Measurements from ENCODE around the gene LRG1.
A peak's percentile ranks its signal among the peaks of the same experiment; 100 is the strongest.

Gene LRG1, protein sequence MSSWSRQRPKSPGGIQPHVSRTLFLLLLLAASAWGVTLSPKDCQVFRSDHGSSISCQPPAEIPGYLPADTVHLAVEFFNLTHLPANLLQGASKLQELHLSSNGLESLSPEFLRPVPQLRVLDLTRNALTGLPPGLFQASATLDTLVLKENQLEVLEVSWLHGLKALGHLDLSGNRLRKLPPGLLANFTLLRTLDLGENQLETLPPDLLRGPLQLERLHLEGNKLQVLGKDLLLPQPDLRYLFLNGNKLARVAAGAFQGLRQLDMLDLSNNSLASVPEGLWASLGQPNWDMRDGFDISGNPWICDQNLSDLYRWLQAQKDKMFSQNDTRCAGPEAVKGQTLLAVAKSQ

DNA sequence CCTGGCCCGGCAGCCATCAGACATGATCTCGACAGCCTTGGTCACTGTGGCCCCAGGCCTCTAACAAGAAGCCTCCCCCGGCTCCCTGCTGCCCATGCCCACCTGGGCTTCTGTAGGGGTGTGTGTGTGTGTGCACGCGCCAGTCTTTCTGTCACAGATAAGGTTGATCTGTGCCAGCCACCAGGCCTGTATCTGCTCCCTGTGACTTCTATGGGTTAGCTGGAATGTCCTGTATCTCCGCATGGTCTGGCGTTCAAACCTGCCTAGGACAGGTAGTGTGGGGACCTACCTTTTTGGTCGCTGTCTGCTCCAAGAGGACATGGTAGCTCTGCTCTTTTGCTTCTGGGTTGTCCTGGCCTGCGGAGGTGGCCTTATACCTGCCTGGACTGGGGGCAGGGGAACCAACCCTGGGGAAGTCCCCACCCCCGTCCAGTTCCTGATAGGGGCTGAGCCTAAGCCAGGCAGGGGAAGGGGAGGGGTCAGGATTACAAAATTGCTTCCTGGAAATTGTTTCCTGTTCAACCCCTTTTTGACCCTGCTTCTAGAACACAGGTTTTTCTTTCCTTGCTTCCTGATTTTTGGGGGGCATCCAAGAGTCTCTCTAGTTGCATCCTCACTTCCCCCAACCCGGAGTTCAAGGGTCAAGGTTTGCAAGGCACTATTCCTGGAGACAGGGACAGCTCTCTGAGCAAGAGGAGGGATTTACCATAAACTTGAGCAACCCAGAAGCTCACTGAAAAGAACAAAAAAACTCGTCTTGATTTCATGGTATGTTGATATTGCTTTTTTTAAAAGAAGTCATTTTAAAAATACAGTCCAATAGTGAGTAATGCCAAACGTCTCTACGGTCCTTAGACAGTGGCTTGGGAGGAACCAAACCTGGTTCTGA is at the start of gene LRG1:
LRG1 (minus strand) TSS at position 344 of the 889 bp plus-strand sequence; CDS start at position 321, 23 bp downstream.
- peak; percentile 35 for DNase-seq

DNA sequence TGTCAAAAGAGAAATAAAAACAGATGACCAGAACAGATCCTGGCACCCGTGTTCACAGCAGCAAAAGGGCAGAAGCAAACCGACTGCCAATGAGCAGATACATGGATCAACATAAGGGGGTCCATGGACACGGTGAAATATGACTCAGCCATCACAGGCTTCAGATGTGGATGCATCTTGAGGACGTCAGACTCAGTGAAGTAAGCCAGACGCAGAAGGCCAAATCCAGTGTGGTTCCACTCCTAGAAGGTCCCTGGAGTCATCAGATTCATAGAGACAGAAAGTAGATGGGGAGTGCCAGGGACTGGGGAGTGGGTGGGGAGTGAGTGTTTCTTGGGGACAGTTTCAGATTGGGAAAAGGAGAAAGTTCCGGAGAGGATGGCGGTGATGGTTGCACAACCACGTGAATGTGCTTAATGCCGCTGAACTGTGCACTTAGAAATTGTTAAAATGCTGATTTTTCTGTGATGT is 48.5 kb upstream of the LRG1 start:
- DNase-seq, result no peak

DNA sequence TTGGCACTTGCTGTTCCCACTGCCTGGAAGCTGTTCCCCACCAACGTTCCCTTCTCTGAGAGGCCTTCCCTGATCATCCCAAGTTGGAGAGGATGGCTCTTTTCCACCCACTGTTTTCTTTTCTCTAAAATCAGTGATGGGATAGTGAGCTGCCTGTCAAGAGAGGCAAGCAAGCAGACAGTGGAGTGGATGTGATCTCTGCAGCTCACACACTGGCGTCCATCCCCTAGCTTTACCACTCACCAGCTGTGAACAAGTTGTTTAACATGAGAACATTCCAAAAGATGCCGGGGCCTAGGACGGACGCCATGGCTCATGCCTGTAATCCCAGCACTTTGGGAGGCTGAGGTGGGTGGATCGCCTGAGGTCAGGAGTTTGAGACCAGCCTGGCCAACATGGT is 47.7 kb upstream of the LRG1 start:
- DNase-seq, result no peak

DNA sequence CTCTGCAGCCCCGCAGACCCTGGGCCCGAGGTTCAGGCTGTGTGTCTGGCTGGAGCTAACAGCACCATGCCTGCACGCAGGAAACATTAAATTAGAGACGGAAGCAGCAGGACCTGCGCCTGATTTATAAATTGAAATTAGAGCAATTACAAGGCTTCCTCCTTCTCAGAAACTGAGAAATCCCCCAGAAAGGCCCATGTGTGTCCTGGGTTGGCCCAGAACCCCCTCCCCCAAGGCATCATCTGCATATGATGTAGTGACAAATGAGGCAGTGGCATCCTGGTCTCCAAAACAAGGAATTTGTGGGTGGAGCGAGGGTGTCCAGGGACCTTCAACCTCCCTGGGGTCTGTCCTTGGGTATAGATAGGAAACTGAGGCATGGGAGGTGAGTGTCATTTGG is 46.9 kb upstream of the LRG1 start:
- no peak for DNase-seq

DNA sequence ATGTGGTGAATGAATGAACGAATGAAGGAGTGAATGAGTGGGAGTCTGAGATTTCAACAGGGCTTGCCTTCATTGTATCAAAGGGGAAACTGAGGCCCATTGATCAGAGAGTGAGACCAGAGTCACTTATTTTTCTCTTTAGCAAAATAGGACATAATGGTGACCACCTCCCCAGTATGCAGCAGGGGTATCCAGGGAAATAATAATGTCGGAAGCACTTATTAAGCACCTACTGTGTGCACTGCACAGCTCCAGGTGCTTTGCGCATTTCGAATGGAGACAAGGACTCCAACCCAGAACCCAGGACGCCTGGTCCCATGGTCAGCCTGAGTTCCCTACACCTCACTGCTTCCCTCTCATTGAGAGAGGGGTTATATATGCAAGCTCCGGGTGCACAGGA is 46.4 kb upstream of the LRG1 start:
- DNase-seq, result no peak

DNA sequence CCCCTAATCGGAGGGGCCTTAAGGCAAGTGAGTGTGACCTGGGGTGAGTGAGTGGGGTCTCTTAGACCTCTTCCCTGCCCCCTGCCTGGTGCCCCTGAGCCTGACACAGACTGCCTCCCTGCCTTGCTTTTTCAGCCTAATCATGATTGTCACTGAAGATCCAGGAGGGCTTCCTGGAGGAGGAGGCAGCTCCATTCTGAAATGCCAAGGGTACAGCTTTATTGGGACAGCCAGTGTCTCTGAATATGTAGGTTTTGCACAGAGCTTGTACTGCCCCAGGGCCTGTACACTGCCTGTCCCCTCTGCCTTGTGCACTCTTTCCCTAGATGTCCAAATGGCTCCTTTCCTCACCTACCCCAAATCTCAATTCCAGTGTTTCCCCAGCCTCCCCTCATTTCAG is 45.7 kb upstream of the LRG1 start:
- no peak for DNase-seq

DNA sequence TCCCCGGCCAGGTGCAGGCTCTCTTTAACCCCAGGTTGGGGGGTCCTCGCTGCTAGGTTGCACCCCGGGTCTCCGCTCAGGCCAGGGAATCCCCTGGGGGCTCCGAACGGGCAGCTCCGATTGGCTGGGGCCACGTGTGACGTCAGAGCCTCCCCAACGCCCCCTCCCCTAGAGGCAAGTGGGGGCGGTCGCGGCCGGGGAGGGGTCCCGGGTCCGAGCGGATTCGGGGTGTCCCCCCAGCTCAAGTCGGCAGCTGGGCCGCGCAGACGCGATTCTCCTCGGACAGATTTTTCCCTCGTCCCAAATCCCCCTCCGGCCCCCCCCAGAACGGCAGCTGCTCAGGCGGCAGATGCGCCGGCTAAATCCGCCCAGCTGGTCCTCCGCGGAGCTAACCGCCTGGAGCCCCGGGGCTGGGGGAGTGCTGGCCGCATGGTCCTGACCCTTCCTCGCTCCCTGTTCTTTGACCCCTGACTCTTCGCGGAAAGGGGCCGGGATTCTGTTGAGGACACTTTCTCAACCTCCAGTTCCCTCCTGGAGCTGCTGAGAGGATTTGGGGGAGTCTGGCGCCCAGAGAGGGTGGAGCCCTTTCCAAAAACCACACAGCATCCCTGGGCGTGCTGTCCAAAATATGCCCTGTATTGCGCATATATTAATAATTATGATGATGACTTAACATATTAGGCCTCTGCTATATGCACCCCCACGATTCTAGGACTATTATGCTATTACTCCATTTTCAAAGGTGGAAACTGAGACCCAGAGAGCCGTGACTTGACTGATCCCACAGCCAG is 45.0 kb upstream of the LRG1 start:
- no peak for DNase-seq

DNA sequence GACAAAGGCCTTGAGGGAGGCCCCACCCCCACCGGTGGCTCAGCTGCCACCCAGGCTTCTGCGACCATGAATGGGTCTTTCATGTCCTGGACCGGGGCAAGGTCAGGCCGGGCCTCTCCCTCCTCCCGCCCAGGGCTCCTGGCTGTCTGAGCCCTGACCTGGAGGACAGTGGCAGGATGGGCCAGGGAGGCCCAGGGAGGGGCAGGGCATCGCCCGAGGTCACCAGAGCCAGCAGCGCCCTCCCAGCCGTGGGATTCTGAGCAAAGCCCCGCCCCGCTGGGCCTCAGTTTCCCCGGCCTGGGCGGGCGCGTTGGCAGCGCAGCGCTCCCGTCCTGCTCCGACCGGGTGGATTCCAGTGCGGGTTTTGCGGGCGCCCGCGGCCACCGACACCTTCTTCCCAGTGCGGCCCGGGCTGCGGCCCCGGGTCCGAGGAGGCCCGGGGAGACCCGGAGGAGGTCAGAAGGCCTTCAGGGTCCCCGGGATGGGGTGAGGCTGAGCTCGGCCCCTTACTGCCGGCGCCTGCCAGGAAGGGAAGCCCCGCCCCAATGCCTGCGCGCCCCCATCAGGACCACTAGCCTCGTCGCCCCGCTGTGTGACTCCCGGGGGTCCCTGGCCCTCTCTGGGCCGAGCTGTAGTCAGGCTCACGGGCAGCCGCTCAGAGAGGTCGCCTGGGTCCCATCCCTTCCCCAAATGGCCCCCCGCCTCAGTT is 44.3 kb upstream of the LRG1 start:
- DNase-seq, result no peak

DNA sequence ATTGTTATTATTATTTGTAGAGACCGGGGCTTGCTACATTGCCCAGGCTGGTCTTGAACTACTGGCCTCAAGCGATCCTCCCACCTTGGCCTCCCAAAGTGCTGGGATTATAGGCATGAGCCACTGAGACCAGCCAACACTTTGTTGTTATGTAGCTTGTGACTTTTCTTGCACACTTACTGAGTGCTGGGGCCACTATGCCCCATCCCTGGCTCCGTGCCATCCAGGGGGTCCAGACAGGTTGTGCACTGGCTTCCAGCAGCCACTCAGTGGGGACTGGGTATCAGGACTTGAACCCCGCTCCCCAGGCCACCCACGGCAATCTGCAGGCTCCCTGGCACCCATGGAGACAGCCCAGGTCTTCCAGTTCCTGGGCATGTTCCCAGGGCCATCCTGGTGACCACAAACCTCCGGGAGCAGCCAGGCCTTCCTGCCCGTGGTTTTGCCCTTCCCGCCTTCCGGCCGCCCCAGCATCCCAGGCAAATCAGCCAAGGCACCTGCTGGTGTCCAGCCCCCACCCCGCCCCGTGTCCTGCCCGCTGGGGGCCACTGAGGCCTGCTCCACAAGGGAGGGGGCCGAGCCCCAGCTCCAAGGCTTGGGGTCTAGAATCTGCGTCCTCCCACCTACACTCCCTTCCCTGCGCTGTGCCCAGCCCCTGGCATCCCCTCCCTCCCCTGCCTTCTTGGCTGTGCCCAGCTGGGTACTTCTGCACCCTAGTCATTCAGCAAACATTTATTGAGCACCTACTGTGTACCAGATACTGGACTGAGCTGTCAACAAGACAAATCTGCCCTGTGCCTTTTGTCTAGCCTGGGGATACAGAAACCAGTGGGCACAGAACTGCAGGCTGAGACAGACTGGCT is 43.4 kb upstream of the LRG1 start:
- DNase-seq, result no peak

DNA sequence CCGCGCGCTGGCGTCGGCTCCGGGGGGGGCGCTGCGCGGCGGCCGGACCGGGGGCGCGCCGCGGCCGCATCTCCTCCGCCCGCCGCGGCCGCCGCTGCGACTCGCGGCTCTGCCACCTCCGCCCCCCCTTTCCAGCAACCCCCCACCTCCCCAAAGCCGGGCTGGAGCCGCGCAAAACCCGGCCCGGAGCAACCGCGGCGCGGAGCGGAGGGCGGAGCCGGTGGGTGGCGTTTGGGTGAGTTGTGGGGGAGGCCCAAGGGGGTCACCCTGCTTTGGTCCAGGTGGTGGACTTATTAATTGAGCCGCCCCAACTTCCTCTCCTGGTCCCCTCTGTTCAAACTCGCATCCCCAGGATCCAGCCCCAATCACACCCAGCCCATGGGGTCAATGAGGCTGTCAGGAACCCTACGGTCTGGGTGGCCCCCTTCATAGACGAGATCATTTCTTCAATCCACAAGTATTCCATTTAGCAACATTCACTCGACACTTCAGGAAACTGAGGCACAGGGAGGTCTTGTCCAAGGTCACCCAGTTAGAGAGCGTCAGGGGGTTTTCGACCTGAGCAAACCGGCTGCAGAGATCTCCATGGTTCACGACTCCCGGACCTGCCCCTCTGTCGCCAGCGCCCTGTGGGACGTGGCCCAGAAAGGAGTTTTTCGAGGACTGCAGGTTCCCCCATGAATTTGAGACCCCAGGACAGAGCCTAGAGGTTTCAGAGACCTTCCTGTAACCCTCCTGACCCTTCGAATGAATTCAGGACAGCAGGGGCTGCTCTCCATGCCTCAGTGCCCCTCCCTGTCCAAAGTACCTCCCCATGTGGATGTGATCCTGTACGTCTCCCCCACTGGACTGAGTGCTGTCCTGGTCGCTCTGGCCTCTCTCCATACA is 42.1 kb upstream of the LRG1 start:
- no peak for DNase-seq

DNA sequence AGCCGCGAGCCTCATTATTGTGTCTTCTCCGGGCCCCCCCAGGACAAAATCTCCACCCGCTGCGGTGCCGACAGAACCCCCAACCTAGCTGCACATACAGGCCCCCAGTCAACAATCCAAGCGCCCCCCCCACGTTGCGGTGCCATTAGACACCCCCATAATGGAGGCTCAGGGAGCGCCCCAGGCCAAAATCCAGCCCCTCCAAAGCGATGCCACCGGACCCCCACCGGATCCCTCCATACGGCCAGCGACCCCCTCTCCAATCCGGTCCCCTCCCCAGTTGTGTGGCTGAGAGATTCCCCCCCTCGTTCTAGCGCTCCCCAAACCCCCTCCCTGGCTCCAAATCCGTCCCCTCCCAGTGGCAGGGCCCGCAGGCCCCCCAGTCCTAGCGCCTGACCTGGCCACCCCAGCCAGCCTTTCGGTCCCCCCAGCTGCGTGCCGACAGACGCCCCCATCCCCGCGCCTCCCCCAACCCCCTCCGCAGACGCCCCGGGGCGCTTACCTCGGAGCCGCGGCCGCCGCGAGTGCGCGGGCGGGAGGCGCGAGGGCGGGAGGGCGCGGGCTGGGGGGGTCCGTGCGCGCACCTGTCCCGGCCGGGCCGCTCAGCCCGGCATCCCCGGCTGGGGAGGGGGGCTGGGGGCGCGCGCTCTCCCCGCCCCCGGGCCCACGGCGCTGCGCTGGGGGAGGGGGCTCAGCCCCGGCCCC is 41.3 kb upstream of the LRG1 start:
- no peak for DNase-seq

DNA sequence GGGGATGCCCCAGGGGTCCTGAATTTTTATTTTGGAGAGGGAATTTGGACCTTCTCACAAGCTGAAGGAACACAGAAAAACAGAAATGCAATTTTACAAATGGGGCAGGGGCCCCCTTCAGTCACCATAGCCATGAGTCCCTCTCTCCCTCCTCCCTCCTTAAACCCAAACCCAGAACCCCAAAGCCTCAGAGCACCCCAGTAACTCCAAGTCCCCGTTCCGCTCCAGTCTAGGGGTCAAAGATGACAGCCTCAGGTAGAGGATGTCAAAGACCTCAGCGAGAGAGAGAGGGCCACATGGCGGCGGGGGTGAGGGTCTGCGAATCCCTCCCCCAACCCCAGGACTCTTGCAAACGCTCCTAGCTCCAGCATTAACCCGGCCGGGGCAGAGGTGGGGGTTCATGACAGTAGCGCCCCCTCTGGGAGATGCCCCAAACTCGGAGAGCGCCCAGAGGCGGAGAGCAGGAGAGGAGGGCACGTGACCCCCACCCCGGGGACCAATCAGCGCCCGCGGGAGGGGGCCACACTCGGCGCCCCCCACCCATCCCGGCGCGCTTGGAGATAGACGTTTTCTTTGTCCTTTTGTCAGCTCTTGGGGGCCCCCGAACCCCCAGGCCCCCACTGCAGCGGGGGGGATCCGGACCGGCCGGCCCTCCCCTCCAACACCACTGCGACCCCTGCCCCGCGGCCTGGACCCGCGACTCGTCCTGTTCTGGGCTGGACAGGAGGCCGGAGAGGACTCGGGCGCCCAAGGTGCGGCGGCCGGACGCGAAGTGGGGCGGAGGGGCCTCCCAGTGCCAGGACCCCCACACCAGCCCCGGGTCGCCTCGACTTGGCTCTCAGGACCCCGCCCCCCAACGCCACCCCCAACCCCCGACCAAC is 40.4 kb upstream of the LRG1 start:
- DNase-seq, result no peak

DNA sequence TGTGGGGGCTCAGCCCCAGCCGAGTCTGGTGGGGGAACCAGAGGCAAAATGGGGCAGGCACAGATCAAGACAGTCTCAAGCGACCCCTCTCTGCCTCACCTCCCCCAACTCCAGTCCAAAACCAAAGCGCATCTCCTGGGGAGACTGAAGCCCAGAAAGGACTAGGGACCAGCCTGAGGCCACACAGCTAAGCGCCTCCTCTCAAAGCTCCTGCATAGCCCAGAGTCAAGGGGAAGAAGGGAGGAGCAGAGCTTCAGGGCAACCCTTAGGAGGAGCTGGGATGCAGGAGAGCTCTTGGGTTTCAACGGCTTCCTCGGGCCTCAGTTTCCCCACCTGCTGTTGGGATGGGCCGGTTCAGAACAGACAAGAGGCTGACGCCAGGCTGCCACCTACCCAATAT is 39.6 kb upstream of the LRG1 start:
- DNase-seq, result no peak

DNA sequence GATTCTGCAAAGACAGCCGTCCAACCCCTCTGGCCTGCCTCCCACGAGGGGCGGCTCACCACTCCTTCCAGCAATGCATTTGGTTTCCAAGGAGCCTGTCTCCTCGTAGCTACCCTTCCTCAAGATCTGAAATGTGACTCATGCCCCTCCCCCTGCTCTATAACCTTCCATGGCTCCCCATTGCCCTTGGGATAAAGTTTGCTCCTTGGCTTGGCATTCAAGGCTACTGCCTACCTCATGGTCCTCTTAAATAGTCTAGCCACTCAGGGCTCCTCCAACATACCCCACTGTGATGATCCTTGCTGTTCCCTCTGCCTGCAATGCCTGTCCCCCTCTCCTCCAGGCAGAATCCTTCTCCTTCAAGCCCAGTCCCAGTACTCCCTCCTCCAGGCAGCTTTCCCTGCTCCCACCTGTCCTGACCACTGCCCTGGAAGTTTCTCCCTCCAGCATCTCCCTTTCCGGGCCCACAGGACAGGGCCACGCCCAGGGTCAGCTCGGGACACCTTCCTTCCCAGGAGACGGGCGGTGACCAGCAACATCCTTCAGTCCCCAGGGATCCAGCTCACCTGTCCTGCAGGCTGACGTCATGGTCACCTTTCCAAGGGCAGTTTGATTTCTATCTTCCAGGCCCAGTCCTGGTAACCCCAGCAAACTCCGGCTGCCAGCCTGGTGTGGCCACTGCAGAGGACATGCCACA is 38.9 kb upstream of the LRG1 start:
- DNase-seq, result no peak

DNA sequence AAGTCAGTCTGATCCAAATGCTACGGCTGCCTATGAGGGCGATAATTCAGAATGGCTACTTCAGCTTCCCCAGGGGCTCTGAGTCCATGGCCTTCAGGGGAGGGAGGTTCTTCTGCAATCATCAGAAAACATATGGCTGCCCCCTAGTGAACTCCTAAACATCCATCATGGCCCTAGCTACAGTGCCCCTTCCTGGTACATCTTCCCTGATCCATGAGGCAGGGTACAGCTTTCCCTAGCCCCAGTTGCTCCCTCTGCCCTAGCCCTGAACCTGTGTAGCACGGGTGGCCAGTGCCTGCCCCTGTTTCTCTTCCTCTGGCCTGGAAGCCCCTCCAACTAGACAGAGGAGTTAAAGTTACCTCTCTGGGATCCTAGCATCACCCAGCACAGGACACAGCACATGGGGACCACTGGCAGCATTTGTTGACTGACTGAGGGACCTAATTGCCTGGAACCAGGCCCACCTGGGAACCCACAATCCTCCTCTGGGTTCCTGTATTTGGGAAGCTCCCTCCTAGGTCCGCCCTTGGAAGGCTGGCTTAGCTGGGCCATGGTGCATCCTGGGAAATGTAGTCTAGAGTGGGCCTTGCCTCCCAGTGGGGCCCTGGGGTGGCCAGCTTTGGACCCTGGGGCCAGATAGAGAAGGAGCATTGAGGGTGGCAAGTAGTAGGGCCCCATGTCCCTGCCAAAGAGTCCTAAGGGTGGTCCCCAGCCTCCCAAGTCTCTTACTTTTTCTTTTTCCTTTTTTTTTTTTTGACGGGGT is 37.4 kb upstream of the LRG1 start:
- DNase-seq, result no peak

DNA sequence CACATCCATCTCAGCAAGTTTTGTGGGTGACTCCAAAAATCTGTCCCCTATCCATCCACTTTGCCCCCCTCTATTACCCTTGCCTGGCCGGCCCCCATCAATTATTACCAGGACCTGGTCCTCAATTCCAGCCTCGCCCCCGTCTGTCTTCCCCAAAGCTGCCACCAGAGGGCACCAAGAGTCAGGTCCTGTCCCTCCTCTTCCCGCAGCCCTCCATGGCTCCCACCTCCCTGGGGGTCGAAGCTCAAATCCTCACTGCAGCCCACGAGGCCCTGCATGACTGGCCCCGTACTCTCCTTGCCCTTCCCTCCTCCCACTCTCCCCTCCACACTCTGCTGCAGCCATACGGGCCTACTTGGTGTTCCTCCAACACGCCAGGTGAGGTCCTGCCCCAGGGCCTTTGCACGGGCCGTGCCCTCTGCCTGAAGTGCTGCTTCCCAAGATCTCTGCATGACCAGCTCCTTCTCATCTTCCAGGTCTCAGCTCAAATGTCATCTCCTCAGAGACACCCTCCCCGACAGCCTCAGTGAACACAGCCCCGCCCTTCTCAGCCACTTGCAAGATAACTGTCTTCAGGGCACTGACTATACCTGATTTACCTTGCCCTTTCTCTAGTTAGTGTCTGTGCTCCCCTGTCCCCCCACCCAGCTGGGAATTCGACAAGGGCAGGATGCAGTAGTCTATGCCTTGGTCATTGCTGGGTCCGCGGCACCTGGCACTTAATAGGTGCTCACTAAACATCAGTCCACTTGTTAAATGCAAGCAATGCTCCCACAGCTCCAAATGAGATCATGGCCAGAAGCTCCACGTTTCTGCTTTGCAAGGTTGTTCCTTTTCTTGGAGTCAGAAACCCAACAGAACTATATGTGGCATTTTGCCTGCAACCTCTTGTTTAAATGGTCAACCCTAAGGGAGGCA is 36.4 kb upstream of the LRG1 start:
- DNase-seq, result peak; percentile 19

Measured in KG1 (cell line).